IMR-90 (cell line): ENCODE measurements around the gene SYP. TPM values are rescaled to one million over a fixed set of nuclear protein-coding genes. Genes with fewer than 3 reads are reported as not detected.

Experiments used
- ATAC-seq: fragments of 200-7000 bp; cut with Tn5 transposase; 2 replicates; pipeline ENCODE4 v1.9.1; 2020; ENCODE audit warnings: low read depth, mild to moderate bottlenecking, moderate library complexity
- BruUV-seq: library from RNA; stranded (reverse); fragments of 400-500 nt; replicated peaks from 2 replicates; lab custom pipeline; 2021; lab: Mats Ljungman, UMichigan
- CTCF ChIA-PET: fragments of 300-600 bp; formaldehyde crosslinking; extraction: SDS; loops from one replicate; lab custom pipeline; 2021; ENCODE audit warnings: antibody characterized with exemption; lab: Yijun Ruan, JAX
- POLR2A ChIA-PET: fragments of 300-600 bp; sonication (Branson Sonifier 250); formaldehyde crosslinking; loops from one replicate; lab custom pipeline; 2022; ENCODE audit warnings: antibody characterized with exemption; ENCODE audit not compliant: unreplicated experiment; lab: Charles Lee
- DNase-seq: peaks from one replicate; pipeline ENCODE4 v3.0.0; 2013
- H2AFZ ChIP-seq: replicated peaks from 2 replicates; pipeline ENCODE3; 2013; ENCODE audit warnings: low read length, mild to moderate bottlenecking; ENCODE audit not compliant: poor library complexity
- H2AK5ac ChIP-seq: 2 replicates; pipeline ENCODE4 v1.6.1; 2013; ENCODE audit warnings: low read depth, low read length, inconsistent platforms
- H2AK9ac ChIP-seq: replicated peaks from 2 replicates; pipeline ENCODE3; 2013; ENCODE audit warnings: mild to moderate bottlenecking, low read depth, low read length, moderate library complexity; ENCODE audit not compliant: poor library complexity
- H2BK120ac ChIP-seq: 2 replicates; pipeline ENCODE4 v1.6.1; 2013; ENCODE audit warnings: low read depth, low read length, inconsistent platforms
- H2BK15ac ChIP-seq: 3 replicates; pipeline ENCODE4 v1.6.1; 2013; ENCODE audit warnings: low read depth, low read length, inconsistent platforms
- H2BK20ac ChIP-seq: 2 replicates; pipeline ENCODE4 v1.6.1; 2013; ENCODE audit warnings: low read depth, mild to moderate bottlenecking, inconsistent platforms, low read length, moderate library complexity
- H2BK5ac ChIP-seq: 2 replicates; pipeline ENCODE4 v1.6.1; 2013; ENCODE audit warnings: mild to moderate bottlenecking, low read depth, low read length, inconsistent platforms; ENCODE audit not compliant: poor library complexity, severe bottlenecking
- H3K14ac ChIP-seq: replicated peaks from 2 replicates; pipeline ENCODE4 v1.6.1; 2013; ENCODE audit warnings: low read depth, low read length, inconsistent platforms
- H3K18ac ChIP-seq: 2 replicates; pipeline ENCODE4 v1.6.1; 2013; ENCODE audit warnings: low read depth, low read length, control low read depth
- H3K23ac ChIP-seq: 2 replicates; pipeline ENCODE4 v1.6.1; 2013; ENCODE audit warnings: low read depth, low read length, inconsistent platforms
- H3K27ac ChIP-seq: 2 replicates; pipeline ENCODE4 v1.5.1; 2013; ENCODE audit warnings: mild to moderate bottlenecking, control low read depth, low read length; ENCODE audit not compliant: insufficient read depth
- H3K27me3 ChIP-seq: 2 replicates; pipeline ENCODE4 v1.6.1; 2013; ENCODE audit warnings: low read length; ENCODE audit not compliant: control insufficient read depth, insufficient read depth
- H3K36me3 ChIP-seq: 2 replicates; pipeline ENCODE4 v1.6.1; 2013; ENCODE audit warnings: low read length, mixed read lengths; ENCODE audit not compliant: control insufficient read depth, insufficient read depth
- H3K4ac ChIP-seq: 2 replicates; pipeline ENCODE4 v1.6.1; 2013; ENCODE audit warnings: low read depth, low read length, inconsistent platforms
- H3K4me1 ChIP-seq: 2 replicates; pipeline ENCODE4 v1.6.1; 2013; ENCODE audit warnings: low read length, mixed read lengths; ENCODE audit not compliant: control insufficient read depth, insufficient read depth
- H3K4me2 ChIP-seq: 2 replicates; pipeline ENCODE4 v1.6.1; 2013; ENCODE audit warnings: low read depth, mild to moderate bottlenecking, control low read depth, low read length, moderate library complexity
- H3K4me3 ChIP-seq: 2 replicates; pipeline ENCODE4 v1.5.1; 2013; ENCODE audit warnings: low read depth, mild to moderate bottlenecking, control low read depth, low read length, moderate library complexity; ENCODE audit not compliant: insufficient read depth
- H3K56ac ChIP-seq: 2 replicates; pipeline ENCODE4 v1.6.1; 2013; ENCODE audit warnings: low read length, inconsistent platforms; ENCODE audit not compliant: insufficient read depth; ENCODE audit errors: extremely low read depth
- H3K79me1 ChIP-seq, 2 experiments: 2 replicates each; pipeline ENCODE4 v1.6.1; 2013; ENCODE audit warnings: low read length in 2 of 2, inconsistent platforms in 1 of 2, low read depth in 1 of 2
- H3K9ac ChIP-seq: 2 replicates; pipeline ENCODE4 v1.6.1; 2013; ENCODE audit warnings: low read depth, low read length, control low read depth
- H3K9me1 ChIP-seq: 2 replicates; pipeline ENCODE4 v1.6.1; 2013; ENCODE audit warnings: low read length, inconsistent platforms; ENCODE audit not compliant: insufficient read depth
- H3K9me3 ChIP-seq: 2 replicates; pipeline ENCODE4 v1.6.1; 2013; ENCODE audit warnings: low read length; ENCODE audit not compliant: control insufficient read depth, insufficient read depth
- H4K20me1 ChIP-seq: 2 replicates; pipeline ENCODE4 v1.6.1; 2013; ENCODE audit warnings: low read length, inconsistent platforms; ENCODE audit not compliant: insufficient read depth
- H4K5ac ChIP-seq: 2 replicates; pipeline ENCODE4 v1.6.1; 2013; ENCODE audit warnings: mild to moderate bottlenecking, low read depth, low read length, control low read depth
- H4K8ac ChIP-seq, 2 experiments: 2 replicates each; pipeline ENCODE4 v1.6.1; 2013; ENCODE audit warnings: low read depth in 2 of 2, low read length in 2 of 2, control low read depth in 1 of 2, inconsistent platforms in 1 of 2
- H4K91ac ChIP-seq: 2 replicates; pipeline ENCODE4 v1.6.1; 2013; ENCODE audit warnings: low read depth, low read length, inconsistent platforms; ENCODE audit not compliant: insufficient read depth
- CEBPB ChIP-seq: IDR thresholded peaks from 2 replicates; pipeline ENCODE4 v1.6.1; 2012; ENCODE audit warnings: low read depth, low read length, improper control_type of control experiment
- FOS ChIP-seq: fragments of 150-350 bp; IDR thresholded peaks from 2 replicates; pipeline ENCODE4 v1.6.1; 2016; ENCODE audit warnings: low read depth, low read length
- MAFK ChIP-seq: IDR thresholded peaks from 2 replicates; pipeline ENCODE4 v1.6.1; 2012; ENCODE audit warnings: low read depth, low read length, improper control_type of control experiment
- MAZ ChIP-seq: IDR thresholded peaks from 2 replicates; pipeline ENCODE4 v1.6.1; 2012; ENCODE audit warnings: low read depth, mild to moderate bottlenecking, low read length, improper control_type of control experiment, moderate library complexity, borderline replicate concordance
- RAD21 ChIP-seq: IDR thresholded peaks from 2 replicates; pipeline ENCODE4 v1.6.1; 2012; ENCODE audit warnings: low read length, improper control_type of control experiment
- USF2 ChIP-seq: fragments of 150-350 bp; IDR thresholded peaks from 2 replicates; pipeline ENCODE4 v1.6.1; 2017; ENCODE audit warnings: mild to moderate bottlenecking, antibody characterized with exemption, low read length, low read depth
- WGBS, 2 experiments: methylation state at CpG; one replicate each; pipeline versions ENCODE4 v1.1.5 to v1.1.7; 2013; ENCODE audit warnings: missing lambda C conversion rate in 2 of 2; ENCODE audit not compliant: insufficient read length in 1 of 2; ENCODE audit errors: extremely low coverage in 2 of 2; 5-methylcytosine and 5-hydroxymethylcytosine counted together
- dilution Hi-C: fragments of 300-500 bp; cut with HindIII; formaldehyde crosslinking; loops from one replicate; pipeline ENCODE4 v1.14.3; 2018; ENCODE audit warnings: low sequenced_read_pairs; ENCODE audit not compliant: unreplicated experiment
- in situ Hi-C: fragments of 300-500 bp; cut with MboI; formaldehyde crosslinking; loops from 3 replicates; pipeline ENCODE4 v1.14.3; 2019; ENCODE audit warnings: low sequenced_read_pairs, inconsistent platforms, mixed read lengths
- intact Hi-C: fragments of 100-400 bp; cut with micrococcal nuclease; formaldehyde crosslinking; loops from 2 replicates; pipeline ENCODE4 v1.10.0; 2022
- polyA plus RNA-seq, 3 experiments: library from polyadenylated mRNA; depleted of rRNA; stranded (reverse); fragments of >200 nt; gene quantifications; 2 replicates each; pipeline ENCODE4 v1.2.3, GENCODE V29; 2012; ENCODE audit warnings: low replicate concordance in 1 of 3
- total RNA-seq: library from RNA; depleted of rRNA; stranded (reverse); fragments of >200 nt; gene quantifications from 2 replicates; pipeline ENCODE4 v1.2.3, GENCODE V29; 2012
- TF ChIP-seq, protein P1 (sequence below): fragments of 150-350 bp; IDR thresholded peaks from 2 replicates; pipeline ENCODE4 v1.6.1; 2016; ENCODE audit warnings: low read depth, mild to moderate bottlenecking, low read length, moderate library complexity, borderline replicate concordance

The SYP gene
- total and polyA plus RNA-seq, 2 of the 4 experiments (the other 2 are of a cell fraction), result under 0.01 to 0.05 TPM

GRCh38 chrX:49198540-49199314 is 1.3 kb downstream of the SYP start:
- H4K91ac ChIP-seq, result no peak overlapping the region
- no peak overlapping the region for H2BK5ac ChIP-seq
- no peaks in the 10 kb centered on the region for H3K9me1 ChIP-seq
- no peak overlapping the region for H2AFZ ChIP-seq
- no peak overlapping the region for H2BK120ac ChIP-seq
- no peaks in the 10 kb centered on the region for H3K79me1 ChIP-seq
- no TSS peak for BruUV-seq
- H2AK5ac ChIP-seq, result no peak overlapping the region
- no peaks in the 10 kb centered on the region for H3K9me3 ChIP-seq
- H3K4me1 ChIP-seq, result no peaks in the 10 kb centered on the region
- H2BK20ac ChIP-seq, result no peak overlapping the region
- dilution Hi-C loops, result no loop called here
- H3K27me3 ChIP-seq, result peaks cover 5% of the 10 kb centered on the region; the same call in 1 of the 2 replicates
- H2AK9ac ChIP-seq, result no peak overlapping the region
- TF ChIP-seq MAFK (no peak), MAZ (no peak), FOS (no peak), CEBPB (no peak), RAD21 (no peak), USF2 (no peak)
- TF ChIP-seq, protein P1, sequence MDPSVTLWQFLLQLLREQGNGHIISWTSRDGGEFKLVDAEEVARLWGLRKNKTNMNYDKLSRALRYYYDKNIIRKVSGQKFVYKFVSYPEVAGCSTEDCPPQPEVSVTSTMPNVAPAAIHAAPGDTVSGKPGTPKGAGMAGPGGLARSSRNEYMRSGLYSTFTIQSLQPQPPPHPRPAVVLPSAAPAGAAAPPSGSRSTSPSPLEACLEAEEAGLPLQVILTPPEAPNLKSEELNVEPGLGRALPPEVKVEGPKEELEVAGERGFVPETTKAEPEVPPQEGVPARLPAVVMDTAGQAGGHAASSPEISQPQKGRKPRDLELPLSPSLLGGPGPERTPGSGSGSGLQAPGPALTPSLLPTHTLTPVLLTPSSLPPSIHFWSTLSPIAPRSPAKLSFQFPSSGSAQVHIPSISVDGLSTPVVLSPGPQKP, result no peak
- no peak overlapping the region for H3K23ac ChIP-seq
- WGBS, 2 experiments, result 47% methylated on average over 8 of the region's 12 CpGs; no CpG with 5 or more reads in 1 of the 2 experiments
- no peak overlapping the region for H3K4ac ChIP-seq
- H4K8ac ChIP-seq, result no peak overlapping the region
- POLR2A ChIA-PET, result no interaction called here
- DNase-seq (no peak), ATAC-seq (no peak)
- H3K9ac ChIP-seq, result no peak overlapping the region
- intact Hi-C loops, result no loop called here
- no peak overlapping the region for H3K18ac ChIP-seq
- no peak overlapping the region for H2BK15ac ChIP-seq
- H3K56ac ChIP-seq, result no peak overlapping the region
- no peaks in the 10 kb centered on the region for H4K20me1 ChIP-seq
- no peaks in the 10 kb centered on the region for H3K36me3 ChIP-seq
- CTCF ChIA-PET, result no interaction called here
- H4K5ac ChIP-seq, result no peak overlapping the region
- H3K14ac ChIP-seq, result no peak overlapping the region
- in situ Hi-C loops, result no loop called here
- H3K4me2 ChIP-seq, result no peak overlapping the region
- H3K27ac ChIP-seq, result no peak overlapping the region
- no peak overlapping the region for H3K4me3 ChIP-seq
